ENCODE data around the gene OST4. TPM values are rescaled to one million over a fixed set of nuclear protein-coding genes. Genes with fewer than 3 reads are reported as not detected.
A peak's percentile ranks its signal among the peaks of the same experiment; 100 is the strongest.

Gene OST4
- polyA plus RNA-seq, 1 donor (not counting 4 experiments of a cell fraction or from before 2014, with no cell fraction given) = 393 TPM

DNA sequence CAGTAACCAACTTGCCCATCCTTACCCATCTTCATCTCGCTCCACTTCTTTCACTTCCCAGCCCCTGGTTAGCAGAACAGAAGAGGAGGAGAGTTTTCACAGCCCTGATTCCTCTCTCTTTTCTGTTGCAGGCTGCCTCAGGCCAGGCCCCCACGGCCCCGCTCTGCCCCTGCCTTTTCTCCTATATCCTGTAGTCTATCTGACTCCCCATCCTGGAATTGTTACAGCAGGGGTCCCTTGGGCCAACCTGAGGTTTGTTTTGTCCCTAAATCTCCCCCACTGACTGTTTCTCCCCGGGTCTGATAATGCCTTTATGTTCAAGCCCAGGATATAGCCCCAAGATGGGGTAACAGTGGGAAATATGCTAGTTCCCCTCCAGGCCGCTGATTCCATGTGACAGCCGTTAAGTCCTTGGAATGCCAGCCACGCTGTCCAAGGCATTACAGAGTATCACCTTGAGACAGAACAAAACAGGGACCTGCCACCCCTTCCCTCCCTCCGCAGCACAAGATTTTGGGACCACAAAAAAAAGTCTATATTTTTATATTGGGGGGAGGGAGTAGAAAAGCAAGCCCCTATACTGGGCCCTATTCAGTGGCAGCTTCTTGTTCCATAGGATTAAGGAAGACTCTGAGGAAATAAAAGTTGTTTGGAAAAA is 1.4 kb downstream of the OST4 start:
- FAIRE-seq (no peak), DNase-seq (ENCODE audit: low read depth, low spot score) (no peak)
- no peak overlapping the region for H2AFZ ChIP-seq (ENCODE audit: control insufficient read depth, low read length)
- peaks cover 17% of the 10 kb centered on the region for H3K4me1 ChIP-seq (ENCODE audit: control insufficient read depth, extremely low read depth, insufficient read depth, low read length)
- dilution Hi-C loops (cut with MboI; ENCODE audit: extremely low pct_ligation_motif_present, low sequenced_read_pairs) = no loop called here
- H3K9me1 ChIP-seq (ENCODE audit: control insufficient read depth, extremely low read depth, insufficient read depth, low read length) = peaks cover 2% of the 10 kb centered on the region
- H3K36me3 ChIP-seq (ENCODE audit: control insufficient read depth in 2 of 2, extremely low read depth in 1 of 2, insufficient read depth in 2 of 2, low read length in 2 of 2) = peaks cover 13 to 27% of the 10 kb centered on the region in 2 experiments
- H3K79me2 ChIP-seq (ENCODE audit: control insufficient read depth, insufficient read depth, low read length) = peaks cover 34% of the 10 kb centered on the region
- H3K9ac ChIP-seq (ENCODE audit: control insufficient read depth, extremely low read depth, insufficient read depth, low read length) = peak overlapping the region; percentile 92
- peak overlapping the region; percentile 85 for H3K27ac ChIP-seq (ENCODE audit: control insufficient read depth, insufficient read depth, low read length)
- H3K4me2 ChIP-seq (ENCODE audit: control insufficient read depth, extremely low read depth, insufficient read depth, low read depth, low read length) = peak overlapping the region; percentile 94
- peak overlapping the region; percentile 95 to 97 (median 95) for H3K4me3 ChIP-seq (ENCODE audit: control insufficient read depth in 2 of 3, extremely low read depth in 1 of 3, insufficient read depth in 2 of 3, low read depth in 1 of 3, low read length in 3 of 3)
- no peak for TF ChIP-seq EZH2 (IDR thresholded peaks at IDR 0.05; ENCODE audit: low read length)
- TF ChIP-seq, protein P1, sequence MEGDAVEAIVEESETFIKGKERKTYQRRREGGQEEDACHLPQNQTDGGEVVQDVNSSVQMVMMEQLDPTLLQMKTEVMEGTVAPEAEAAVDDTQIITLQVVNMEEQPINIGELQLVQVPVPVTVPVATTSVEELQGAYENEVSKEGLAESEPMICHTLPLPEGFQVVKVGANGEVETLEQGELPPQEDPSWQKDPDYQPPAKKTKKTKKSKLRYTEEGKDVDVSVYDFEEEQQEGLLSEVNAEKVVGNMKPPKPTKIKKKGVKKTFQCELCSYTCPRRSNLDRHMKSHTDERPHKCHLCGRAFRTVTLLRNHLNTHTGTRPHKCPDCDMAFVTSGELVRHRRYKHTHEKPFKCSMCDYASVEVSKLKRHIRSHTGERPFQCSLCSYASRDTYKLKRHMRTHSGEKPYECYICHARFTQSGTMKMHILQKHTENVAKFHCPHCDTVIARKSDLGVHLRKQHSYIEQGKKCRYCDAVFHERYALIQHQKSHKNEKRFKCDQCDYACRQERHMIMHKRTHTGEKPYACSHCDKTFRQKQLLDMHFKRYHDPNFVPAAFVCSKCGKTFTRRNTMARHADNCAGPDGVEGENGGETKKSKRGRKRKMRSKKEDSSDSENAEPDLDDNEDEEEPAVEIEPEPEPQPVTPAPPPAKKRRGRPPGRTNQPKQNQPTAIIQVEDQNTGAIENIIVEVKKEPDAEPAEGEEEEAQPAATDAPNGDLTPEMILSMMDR (optimal IDR thresholded peaks at IDR 0.05 in 1 of 3, IDR thresholded peaks at IDR 0.05 in 1 of 3, conservative IDR thresholded peaks at IDR 0.05 in 1 of 3; ENCODE audit: extremely low read depth in 1 of 3, insufficient read depth in 2 of 3, low read length in 3 of 3) = no peak
- no peaks in the 10 kb centered on the region for H3K9me3 ChIP-seq (ENCODE audit: control insufficient read depth, low read depth, low read length)
- H4K20me1 ChIP-seq (ENCODE audit: control insufficient read depth, extremely low read depth, insufficient read depth, low read length) = no peaks in the 10 kb centered on the region
- no peaks in the 10 kb centered on the region for H3K27me3 ChIP-seq (ENCODE audit: control insufficient read depth, extremely low read depth, insufficient read depth, low read length)

DNA sequence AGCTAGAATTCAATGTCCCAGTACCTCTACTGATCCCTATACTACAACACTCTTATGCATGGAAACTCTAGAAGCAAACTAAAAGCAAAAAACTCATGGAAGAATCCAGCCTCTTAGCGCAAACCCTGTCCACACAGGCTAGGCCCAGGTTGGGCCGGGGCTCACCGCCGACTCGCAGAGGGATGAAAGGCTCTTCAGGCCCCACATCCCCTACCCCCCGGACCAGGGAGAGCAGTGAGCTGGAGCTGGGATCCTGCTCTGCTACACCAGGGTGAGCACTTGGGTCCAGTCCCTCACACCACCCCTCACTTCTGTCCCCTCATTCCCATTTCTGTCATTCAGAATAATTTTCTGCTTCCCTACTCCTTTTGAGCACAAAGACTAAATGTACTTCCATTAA is 2.0 kb downstream of the OST4 start:
- Histone ChIP-seq H3K36me3 (ENCODE audit: control insufficient read depth in 2 of 2, extremely low read depth in 1 of 2, insufficient read depth in 2 of 2, low read length in 2 of 2) (peaks cover 13 to 27% of the 10 kb centered on the region in 2 experiments), H3K4me2 (ENCODE audit: control insufficient read depth, extremely low read depth, insufficient read depth, low read depth, low read length) (peak overlapping the region; percentile 94), H3K9me1 (ENCODE audit: control insufficient read depth, extremely low read depth, insufficient read depth, low read length) (peaks cover 2% of the 10 kb centered on the region), H2AFZ (ENCODE audit: control insufficient read depth, low read length) (no peak overlapping the region), H3K9me3 (ENCODE audit: control insufficient read depth, low read depth, low read length) (no peaks in the 10 kb centered on the region), H3K4me1 (ENCODE audit: control insufficient read depth, extremely low read depth, insufficient read depth, low read length) (peaks cover 17% of the 10 kb centered on the region), H4K20me1 (ENCODE audit: control insufficient read depth, extremely low read depth, insufficient read depth, low read length) (no peaks in the 10 kb centered on the region), H3K27me3 (ENCODE audit: control insufficient read depth, extremely low read depth, insufficient read depth, low read length) (no peaks in the 10 kb centered on the region), H3K4me3 (ENCODE audit: control insufficient read depth in 2 of 3, extremely low read depth in 1 of 3, insufficient read depth in 2 of 3, low read depth in 1 of 3, low read length in 3 of 3) (no peak overlapping the region), H3K79me2 (ENCODE audit: control insufficient read depth, insufficient read depth, low read length) (peaks cover 34% of the 10 kb centered on the region), H3K9ac (ENCODE audit: control insufficient read depth, extremely low read depth, insufficient read depth, low read length) (no peak overlapping the region), H3K27ac (ENCODE audit: control insufficient read depth, insufficient read depth, low read length) (no peak overlapping the region)
- FAIRE-seq (no peak), DNase-seq (ENCODE audit: low read depth, low spot score) (no peak)
- TF ChIP-seq, protein P1 (optimal IDR thresholded peaks at IDR 0.05 in 1 of 3, IDR thresholded peaks at IDR 0.05 in 1 of 3, conservative IDR thresholded peaks at IDR 0.05 in 1 of 3; ENCODE audit: extremely low read depth in 1 of 3, insufficient read depth in 2 of 3, low read length in 3 of 3) = no peak
- no peak for TF ChIP-seq EZH2 (IDR thresholded peaks at IDR 0.05; ENCODE audit: low read length)
- dilution Hi-C loops (cut with MboI; ENCODE audit: extremely low pct_ligation_motif_present, low sequenced_read_pairs) = no loop called here
